Ascending aorta (tissue), 2 donors: Measurements from ENCODE around the gene LAMC1. TPM values are rescaled to one million over a fixed set of nuclear protein-coding genes. Genes with fewer than 3 reads are reported as not detected.

Experiments used
- DNase-seq, 2 donors: peaks; one replicate each; pipeline ENCODE4 v3.0.0-alpha.2; 2019; ENCODE audit warnings: low spot score in 2 of 2
- H3K27ac ChIP-seq, 2 donors: fragments of 200-600 bp; sonication (generic); one replicate each; pipeline ENCODE4 v1.5.1; 2016 to 2017; ENCODE audit warnings: mild to moderate bottlenecking in 1 of 2
- H3K27me3 ChIP-seq: fragments of 200-600 bp; sonication (generic); one replicate; pipeline ENCODE4 v1.5.1; 2017
- H3K36me3 ChIP-seq, 2 donors: fragments of 200-600 bp; sonication (generic); one replicate each; pipeline ENCODE4 v1.5.1; 2016
- H3K4me1 ChIP-seq, 2 donors: fragments of 200-600 bp; sonication (generic); one replicate each; pipeline ENCODE4 v1.5.1; 2016 to 2017; ENCODE audit warnings: mild to moderate bottlenecking in 1 of 2
- H3K4me3 ChIP-seq, 2 donors: fragments of 200-600 bp; sonication (generic); one replicate each; pipeline ENCODE4 v1.5.1; 2016 to 2017; ENCODE audit warnings: mild to moderate bottlenecking in 1 of 2
- H3K9me3 ChIP-seq, 2 donors: fragments of 200-600 bp; sonication (generic); one replicate each; pipeline ENCODE4 v1.5.1; 2016
- CTCF ChIP-seq, 3 experiments: fragments of 200-600 bp in 2 of 3; fragments of 450-650 bp in 1 of 3; sonication (generic) in 2 of 3; IDR thresholded peaks; one replicate each; pipeline ENCODE4 v1.5.1; 2016 to 2019; ENCODE audit warnings: antibody characterized with exemption in 3 of 3, mild to moderate bottlenecking in 1 of 3, moderate library complexity in 1 of 3
- intact Hi-C: fragments of 100-400 bp; cut with DNase I; formaldehyde crosslinking; loops from one replicate; pipeline ENCODE4 v1.15.1; 2023
- total RNA-seq: library from RNA; depleted of rRNA; stranded (reverse); fragments of >200 nt; gene quantifications from one replicate; pipeline ENCODE4 v1.1.0, GENCODE V29; 2016

The LAMC1 gene
- total RNA-seq, 1 donor from 2014 or later, result 166 TPM

GRCh38 chr1:183114441-183114840 is 91.2 kb downstream of the LAMC1 start:
- Histone ChIP-seq H3K27ac (no peak overlapping the region), H3K9me3 (no peaks in the 10 kb centered on the region), H3K4me3 (no peak overlapping the region), H3K4me1 (no peaks in the 10 kb centered on the region), H3K36me3 (peaks cover 53 to 58% of the 10 kb centered on the region in 2 donors), H3K27me3 (no peaks in the 10 kb centered on the region)
- intact Hi-C loops, result no loop called here
- no peak for DNase-seq
- TF ChIP-seq CTCF (IDR thresholded peaks at IDR 0.05), result no peak

- Histone ChIP-seq H3K36me3 (peaks cover 57 to 68% of the 10 kb centered on the region in 2 donors), H3K27ac (no peak overlapping the region), H3K4me3 (no peak overlapping the region), H3K27me3 (no peaks in the 10 kb centered on the region), H3K4me1 (no peaks in the 10 kb centered on the region), H3K9me3 (no peaks in the 10 kb centered on the region)
- DNase-seq, result no peak
- intact Hi-C loops, result no loop called here
- no peak for TF ChIP-seq CTCF (IDR thresholded peaks at IDR 0.05)
Measured at GRCh38 chr1:183116416-183116815, 93.2 kb downstream of the LAMC1 start.

GRCh38 chr1:183121609-183122008 is 98.4 kb downstream of the LAMC1 start:
- Histone ChIP-seq H3K4me3 (no peak overlapping the region), H3K27me3 (no peaks in the 10 kb centered on the region), H3K36me3 (peaks cover 82 to 94% of the 10 kb centered on the region in 2 donors), H3K4me1 (no peaks in the 10 kb centered on the region), H3K27ac (no peak overlapping the region), H3K9me3 (no peaks in the 10 kb centered on the region)
- no peak for TF ChIP-seq CTCF (IDR thresholded peaks at IDR 0.05)
- DNase-seq, result no peak
- intact Hi-C loops, result no loop called here

- Histone ChIP-seq H3K9me3 (no peaks in the 10 kb centered on the region), H3K27me3 (no peaks in the 10 kb centered on the region), H3K36me3 (peaks cover 69 to 93% of the 10 kb centered on the region in 2 donors), H3K4me3 (no peak overlapping the region), H3K27ac (no peak overlapping the region), H3K4me1 (no peaks in the 10 kb centered on the region)
- intact Hi-C loops, result no loop called here
- TF ChIP-seq CTCF (IDR thresholded peaks at IDR 0.05), result no peak
- DNase-seq, result no peak
Measured at GRCh38 chr1:183124259-183124658, 101.0 kb downstream of the LAMC1 start.

- intact Hi-C loops, result loop anchor here (5.0 kb wide), 1 partner anchor 163 kb away; no protein-coding TSS in a partner anchor
- TF ChIP-seq CTCF (IDR thresholded peaks at IDR 0.05), result no peak
Measured at GRCh38 chr1:183125279-183125999, 102.2 kb downstream of the LAMC1 start.

More at GRCh38 chr1:183125279-183125999, 102.2 kb downstream of the LAMC1 start:
- H3K9me3 ChIP-seq, result no peaks in the 10 kb centered on the region
- no peak overlapping the region for H3K4me3 ChIP-seq
- no peak for DNase-seq
- no peak overlapping the region for H3K27ac ChIP-seq
- no peaks in the 10 kb centered on the region for H3K27me3 ChIP-seq
- H3K36me3 ChIP-seq, result peaks cover 72 to 98% of the 10 kb centered on the region in 2 donors
- H3K4me1 ChIP-seq, result no peaks in the 10 kb centered on the region
